ENCODE measurements around the gene TAS2R7. TPM values are rescaled to one million over a fixed set of nuclear protein-coding genes. Genes with fewer than 3 reads are reported as not detected.
"Not testable (repeated sequence)": the region's sequence is repeated elsewhere in the genome, so short reads cannot be mapped to it uniquely, and the experiment has no call there.

Gene TAS2R7
- total RNA-seq, 1 donor from 2014 or later = not detected

GRCh38 chr12:10794222-10794621 is 8.2 kb downstream of the TAS2R7 start:
- Mint-ChIP-seq H3K27me3 (ENCODE audit: low read depth) (peaks cover 7% of the 10 kb centered on the region), H3K4me1 (ENCODE audit: low read depth) (no peaks in the 10 kb centered on the region), H3K36me3 (ENCODE audit: low read depth) (no peaks in the 10 kb centered on the region), H3K9me3 (no peaks in the 10 kb centered on the region), H3K27ac (no peak overlapping the region), H3K4me3 (ENCODE audit: low read depth) (no peak overlapping the region)
- DNase-seq (ENCODE audit: low spot score) = no peak
- intact Hi-C loops (cut with micrococcal nuclease) = no loop called here

- H3K27me3 Mint-ChIP-seq (ENCODE audit: low read depth); H3K27ac Mint-ChIP-seq; DNase-seq (ENCODE audit: low spot score); H3K36me3 Mint-ChIP-seq (ENCODE audit: low read depth); H3K9me3 Mint-ChIP-seq; intact Hi-C loops (cut with micrococcal nuclease); H3K4me1 Mint-ChIP-seq (ENCODE audit: low read depth); H3K4me3 Mint-ChIP-seq (ENCODE audit: low read depth): not testable (repeated sequence)
Measured at GRCh38 chr12:10791769-10792168, 10.7 kb downstream of the TAS2R7 start.

- intact Hi-C loops (cut with micrococcal nuclease) = no loop called here
- no peak for DNase-seq (ENCODE audit: low spot score)
- H3K27me3 Mint-ChIP-seq (ENCODE audit: low read depth) = peaks cover 6% of the 10 kb centered on the region
- H3K36me3 Mint-ChIP-seq (ENCODE audit: low read depth) = no peaks in the 10 kb centered on the region
- no peaks in the 10 kb centered on the region for H3K9me3 Mint-ChIP-seq
- no peaks in the 10 kb centered on the region for H3K4me1 Mint-ChIP-seq (ENCODE audit: low read depth)
- no peak overlapping the region for H3K27ac Mint-ChIP-seq
- H3K4me3 Mint-ChIP-seq (ENCODE audit: low read depth) = no peak overlapping the region
Measured at GRCh38 chr12:10783252-10783651, 19.2 kb downstream of the TAS2R7 start.

GRCh38 chr12:10779103-10779502 is 23.3 kb downstream of the TAS2R7 start:
- intact Hi-C loops (cut with micrococcal nuclease) = no loop called here
- H3K4me3 Mint-ChIP-seq (ENCODE audit: low read depth) = no peak overlapping the region
- no peaks in the 10 kb centered on the region for H3K4me1 Mint-ChIP-seq (ENCODE audit: low read depth)
- no peaks in the 10 kb centered on the region for H3K36me3 Mint-ChIP-seq (ENCODE audit: low read depth)
- peaks cover 16% of the 10 kb centered on the region for H3K27me3 Mint-ChIP-seq (ENCODE audit: low read depth)
- no peak for DNase-seq (ENCODE audit: low spot score)
- H3K27ac Mint-ChIP-seq = no peak overlapping the region
- H3K9me3 Mint-ChIP-seq = no peaks in the 10 kb centered on the region

GRCh38 chr12:10771132-10771733 is 31.2 kb downstream of the TAS2R7 start:
- Mint-ChIP-seq H3K9me3 (no peaks in the 10 kb centered on the region), H3K27ac (no peak overlapping the region), H3K36me3 (ENCODE audit: low read depth) (no peaks in the 10 kb centered on the region), H3K27me3 (ENCODE audit: low read depth) (peaks cover 44% of the 10 kb centered on the region), H3K4me3 (ENCODE audit: low read depth) (no peak overlapping the region), H3K4me1 (ENCODE audit: low read depth) (no peaks in the 10 kb centered on the region)
- DNase-seq (ENCODE audit: low spot score) = no peak
- intact Hi-C loops (cut with micrococcal nuclease) = no loop called here

- Mint-ChIP-seq H3K27me3 (ENCODE audit: low read depth) (peaks cover 26% of the 10 kb centered on the region), H3K36me3 (ENCODE audit: low read depth) (no peaks in the 10 kb centered on the region), H3K4me1 (ENCODE audit: low read depth) (no peaks in the 10 kb centered on the region), H3K9me3 (peaks cover 8% of the 10 kb centered on the region), H3K4me3 (ENCODE audit: low read depth) (no peak overlapping the region), H3K27ac (no peak overlapping the region)
- intact Hi-C loops (cut with micrococcal nuclease) = no loop called here
- no peak for DNase-seq (ENCODE audit: low spot score)
Measured at GRCh38 chr12:10759657-10760056, 42.8 kb downstream of the TAS2R7 start.

GRCh38 chr12:10756194-10756593 is 46.2 kb downstream of the TAS2R7 start:
- peaks cover 29% of the 10 kb centered on the region for H3K27me3 Mint-ChIP-seq (ENCODE audit: low read depth)

GRCh38 chr12:10753059-10753458 is 49.4 kb downstream of the TAS2R7 start:
- H3K27ac Mint-ChIP-seq = no peak overlapping the region
- H3K4me3 Mint-ChIP-seq (ENCODE audit: low read depth) = no peak overlapping the region
- no peak for DNase-seq (ENCODE audit: low spot score)
- H3K9me3 Mint-ChIP-seq = peaks cover 8% of the 10 kb centered on the region
- H3K36me3 Mint-ChIP-seq (ENCODE audit: low read depth) = no peaks in the 10 kb centered on the region
- H3K27me3 Mint-ChIP-seq (ENCODE audit: low read depth) = peaks cover 22% of the 10 kb centered on the region
- peaks cover 9% of the 10 kb centered on the region for H3K4me1 Mint-ChIP-seq (ENCODE audit: low read depth)
- intact Hi-C loops (cut with micrococcal nuclease) = no loop called here

More at GRCh38 chr12:10756194-10756593, 46.2 kb downstream of the TAS2R7 start:
- intact Hi-C loops (cut with micrococcal nuclease) = no loop called here
- H3K4me1 Mint-ChIP-seq (ENCODE audit: low read depth) = no peaks in the 10 kb centered on the region
- H3K4me3 Mint-ChIP-seq (ENCODE audit: low read depth) = no peak overlapping the region
- H3K36me3 Mint-ChIP-seq (ENCODE audit: low read depth) = no peaks in the 10 kb centered on the region
- H3K27ac Mint-ChIP-seq = no peak overlapping the region
- peaks cover 8% of the 10 kb centered on the region for H3K9me3 Mint-ChIP-seq
- no peak for DNase-seq (ENCODE audit: low spot score)

Other genes with a start within 250 kb of the TAS2R7 start
- gene MAGOHB, start 189.0 kb downstream of the TAS2R7 start, total RNA-seq = 69.4 and 70.2 TPM in 2 replicates
- gene STYK1, start 128.6 kb downstream of the TAS2R7 start, total RNA-seq = not detected in 2 replicates
- gene YBX3, start 79.3 kb downstream of the TAS2R7 start, total RNA-seq = 146 and 150 TPM in 2 replicates
- gene TAS2R8, start 4.7 kb upstream of the TAS2R7 start, total RNA-seq = not detected in 2 replicates
- gene TAS2R9, start 7.5 kb upstream of the TAS2R7 start, total RNA-seq = not detected in 2 replicates
- not detected in 2 replicates for gene TAS2R10, start 23.7 kb upstream of the TAS2R7 start, total RNA-seq
- gene PRR4, start 46.8 kb upstream of the TAS2R7 start, total RNA-seq = 1.6 and 1.7 TPM in 2 replicates
- gene PRH1, start 81.6 kb upstream of the TAS2R7 start, total RNA-seq = 17.2 and 22.3 TPM in 2 replicates
- gene TAS2R13, start 106.9 kb upstream of the TAS2R7 start, total RNA-seq = 0.74 and 0.84 TPM in 2 replicates
- gene PRH2, start 126.6 kb upstream of the TAS2R7 start, total RNA-seq = not detected in 2 replicates
- 2.6 and 2.8 TPM in 2 replicates for gene TAS2R14, start 136.6 kb upstream of the TAS2R7 start, total RNA-seq
- 1.0 and 1.1 TPM in 2 replicates for gene TAS2R50, start 184.3 kb upstream of the TAS2R7 start, total RNA-seq
- gene TAS2R20, start 195.7 kb upstream of the TAS2R7 start, total RNA-seq = 1.5 and 2.5 TPM in 2 replicates
- gene TAS2R19, start 220.0 kb upstream of the TAS2R7 start, total RNA-seq = 3.1 and 3.6 TPM in 2 replicates
- 3.9 and 4.6 TPM in 2 replicates for gene TAS2R31, start 228.8 kb upstream of the TAS2R7 start, total RNA-seq